ENCODE measurements around the gene BTBD19.

DNA sequence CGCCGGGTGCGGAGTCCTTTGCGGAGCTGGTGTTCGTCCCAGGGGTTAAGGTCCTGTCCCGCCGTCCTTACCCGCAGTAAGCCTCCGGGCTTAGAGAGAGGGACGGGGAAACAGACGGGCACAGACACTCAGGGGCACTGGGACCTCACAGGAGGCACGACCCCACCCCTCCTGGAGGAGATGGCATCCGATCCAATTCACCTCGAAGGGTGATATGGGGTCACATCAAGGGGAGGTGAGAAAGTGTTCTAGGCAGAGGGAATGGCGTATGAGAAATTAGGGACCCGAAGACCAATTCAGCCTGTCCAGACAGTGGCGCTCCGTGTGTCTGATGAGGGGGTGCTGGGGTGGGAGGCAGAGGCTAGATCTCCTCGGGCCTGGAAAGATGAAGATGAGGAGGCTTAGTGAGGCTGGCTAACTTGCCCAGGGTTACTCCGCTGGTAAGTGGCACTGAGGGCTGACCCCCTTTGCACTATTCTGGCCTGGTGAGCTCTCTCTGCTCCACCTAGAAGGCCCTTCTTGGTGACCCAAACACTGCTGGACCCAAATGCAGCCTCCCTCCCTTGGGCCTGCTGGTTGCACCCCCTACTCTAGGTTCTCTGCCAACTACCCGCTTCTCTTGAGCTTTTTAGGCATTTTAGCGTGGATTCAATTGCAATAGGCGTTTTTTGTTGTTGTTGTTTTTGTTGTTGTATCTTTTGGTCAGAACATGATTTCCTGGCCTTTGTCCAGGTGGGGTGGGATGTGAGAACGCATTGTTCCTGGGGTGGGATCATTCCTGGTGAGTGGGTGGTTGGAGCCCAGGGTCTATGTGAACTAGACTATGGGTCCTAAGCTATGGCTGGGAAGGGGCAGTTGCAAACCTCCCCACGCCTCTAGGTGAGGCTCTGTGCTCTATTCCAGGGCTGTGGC, 12.3 kb downstream of the BTBD19 start:
- TF ChIP-seq, protein P1, sequence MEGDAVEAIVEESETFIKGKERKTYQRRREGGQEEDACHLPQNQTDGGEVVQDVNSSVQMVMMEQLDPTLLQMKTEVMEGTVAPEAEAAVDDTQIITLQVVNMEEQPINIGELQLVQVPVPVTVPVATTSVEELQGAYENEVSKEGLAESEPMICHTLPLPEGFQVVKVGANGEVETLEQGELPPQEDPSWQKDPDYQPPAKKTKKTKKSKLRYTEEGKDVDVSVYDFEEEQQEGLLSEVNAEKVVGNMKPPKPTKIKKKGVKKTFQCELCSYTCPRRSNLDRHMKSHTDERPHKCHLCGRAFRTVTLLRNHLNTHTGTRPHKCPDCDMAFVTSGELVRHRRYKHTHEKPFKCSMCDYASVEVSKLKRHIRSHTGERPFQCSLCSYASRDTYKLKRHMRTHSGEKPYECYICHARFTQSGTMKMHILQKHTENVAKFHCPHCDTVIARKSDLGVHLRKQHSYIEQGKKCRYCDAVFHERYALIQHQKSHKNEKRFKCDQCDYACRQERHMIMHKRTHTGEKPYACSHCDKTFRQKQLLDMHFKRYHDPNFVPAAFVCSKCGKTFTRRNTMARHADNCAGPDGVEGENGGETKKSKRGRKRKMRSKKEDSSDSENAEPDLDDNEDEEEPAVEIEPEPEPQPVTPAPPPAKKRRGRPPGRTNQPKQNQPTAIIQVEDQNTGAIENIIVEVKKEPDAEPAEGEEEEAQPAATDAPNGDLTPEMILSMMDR (IDR thresholded peaks at IDR 0.05): no peak
- no peak for TF ChIP-seq POLR2A (IDR thresholded peaks at IDR 0.05)
